Stimulated activated CD8-positive, alpha-beta memory T cell treated with anti-CD3 and anti-CD28 coated beads, Interleukin-12 subunit alpha, Interleukin-12 subunit beta, amount 100 ng/mL, for 1 hour (primary cell): Measurements from ENCODE around the gene DRAXIN.

Source experiments
- DNase-seq: peaks from one replicate; pipeline ENCODE4 v3.0.0-alpha.2; 2020; ENCODE audit warnings: low read depth

DRAXIN gene

GRCh38 chr1:11764115-11764514 is 72.6 kb downstream of the DRAXIN start:
- DNase-seq, result no peak

GRCh38 chr1:11764519-11764918 is 73.0 kb downstream of the DRAXIN start:
- DNase-seq, result no peak

DNA sequence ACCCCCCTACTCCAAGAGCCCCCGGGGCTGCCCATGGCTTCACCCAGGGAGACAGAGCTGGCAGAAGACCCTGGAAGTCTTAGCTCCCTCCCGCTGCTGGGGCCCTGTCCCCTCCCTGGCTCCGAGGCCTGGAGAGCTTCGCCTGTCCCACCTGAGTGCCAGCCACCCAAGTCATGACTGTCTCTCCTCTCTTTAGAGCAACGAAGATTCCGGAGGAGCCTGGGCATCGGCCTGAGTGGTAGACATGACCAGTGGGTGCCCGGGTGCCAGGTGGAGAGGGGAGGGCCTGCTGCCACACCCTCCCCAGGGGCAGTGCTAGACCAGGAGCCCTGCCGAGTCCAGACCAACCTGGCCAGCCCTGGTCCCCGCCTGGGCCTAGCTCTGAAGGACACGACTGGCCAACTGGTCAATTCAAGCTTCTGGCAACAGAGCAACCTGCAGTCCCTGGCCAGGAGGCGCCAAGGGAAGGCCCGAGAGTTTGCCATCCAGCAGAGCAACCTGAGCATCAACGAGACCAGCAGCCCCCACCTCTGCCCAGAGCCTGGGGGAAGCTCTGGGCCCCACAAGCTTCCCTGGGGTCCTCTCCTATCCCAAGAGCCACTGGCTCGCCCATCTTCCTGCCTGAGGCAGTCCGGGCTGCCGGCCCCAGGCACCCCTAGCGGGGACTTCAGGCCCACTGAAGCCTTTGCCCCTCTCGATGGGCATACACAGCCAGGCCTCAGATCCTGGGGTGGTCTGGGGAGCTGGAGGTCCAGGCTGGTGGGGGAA is 74.3 kb downstream of the DRAXIN start:
- DNase-seq, result no peak

DNA sequence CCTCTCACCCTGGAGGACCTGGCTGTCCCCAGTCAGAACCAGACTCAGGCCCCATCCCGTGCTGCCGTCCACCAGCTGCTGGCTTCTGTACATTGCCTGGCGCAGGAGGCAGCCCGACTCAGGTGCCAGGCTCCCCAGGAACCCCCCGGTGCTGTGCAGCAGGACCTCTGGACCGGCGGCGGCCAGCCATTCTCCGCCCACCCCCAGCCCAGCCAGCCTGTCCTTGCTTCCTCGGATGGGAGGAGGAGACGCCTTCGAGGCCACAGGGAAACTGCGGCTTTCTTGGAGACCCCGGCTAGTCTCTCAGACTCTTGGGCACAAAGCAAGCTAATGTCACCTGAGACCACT is 74.9 kb downstream of the DRAXIN start:
- no peak for DNase-seq

GRCh38 chr1:11767922-11768704 is 76.6 kb downstream of the DRAXIN start:
- DNase-seq, result no peak

DNA sequence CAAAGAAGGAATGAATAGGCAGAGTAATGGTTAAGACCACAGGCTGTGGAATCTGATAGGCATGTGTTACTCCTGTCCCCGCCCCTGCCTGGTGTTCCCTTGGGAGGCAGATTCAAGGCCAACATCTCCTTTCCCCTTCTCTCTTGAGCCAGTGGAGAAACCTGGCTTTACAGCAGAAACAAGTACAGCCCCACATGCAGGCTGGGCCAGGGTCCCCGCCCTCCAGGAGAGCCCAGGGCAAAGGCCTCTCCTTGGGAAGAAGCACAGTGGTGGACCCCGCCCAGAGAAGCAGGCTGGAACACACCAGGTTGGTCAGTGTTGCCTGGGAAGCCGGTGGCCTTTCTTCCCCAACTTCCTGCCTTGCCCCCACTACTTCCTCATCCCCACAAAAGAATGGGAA is 77.3 kb downstream of the DRAXIN start:
- DNase-seq, result no peak

DNA sequence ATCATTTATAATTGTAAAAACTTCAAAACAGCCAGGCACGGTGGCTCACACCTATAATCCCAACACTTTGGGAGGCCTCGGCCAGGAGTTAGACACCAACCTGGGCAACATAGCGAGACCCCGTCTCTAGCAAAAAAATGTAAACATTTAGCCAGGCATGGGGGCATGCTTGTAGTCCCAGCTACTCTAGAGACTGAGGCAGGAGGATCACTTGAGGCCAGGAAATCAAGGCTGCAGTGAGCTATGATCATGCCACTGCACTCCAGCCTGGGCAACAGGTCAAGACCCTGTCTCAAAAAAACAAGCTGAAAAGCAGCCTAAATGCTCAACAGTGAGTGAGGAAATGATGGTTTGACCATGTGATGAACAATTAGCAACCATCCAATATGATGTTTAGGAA is 77.8 kb downstream of the DRAXIN start:
- DNase-seq, result no peak

DNA sequence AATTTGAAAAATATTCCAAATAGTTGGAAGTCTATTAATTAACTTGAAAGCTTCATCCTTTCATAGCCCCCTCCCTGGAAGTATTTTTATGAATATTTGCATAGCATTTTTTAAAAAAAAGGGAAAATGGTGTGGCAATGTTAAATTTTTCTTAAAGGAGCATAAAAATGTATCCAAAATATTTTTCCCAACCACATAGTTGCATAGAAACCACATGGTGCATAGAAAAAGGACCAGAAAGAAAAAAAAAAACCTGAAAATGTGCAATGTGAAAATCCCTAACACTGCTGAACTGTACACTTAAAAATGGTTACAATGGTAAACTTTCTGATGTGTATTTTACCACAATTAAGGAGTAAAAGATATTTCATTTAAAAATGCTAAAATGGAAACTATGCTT is 78.5 kb downstream of the DRAXIN start:
- DNase-seq, result no peak

DNA sequence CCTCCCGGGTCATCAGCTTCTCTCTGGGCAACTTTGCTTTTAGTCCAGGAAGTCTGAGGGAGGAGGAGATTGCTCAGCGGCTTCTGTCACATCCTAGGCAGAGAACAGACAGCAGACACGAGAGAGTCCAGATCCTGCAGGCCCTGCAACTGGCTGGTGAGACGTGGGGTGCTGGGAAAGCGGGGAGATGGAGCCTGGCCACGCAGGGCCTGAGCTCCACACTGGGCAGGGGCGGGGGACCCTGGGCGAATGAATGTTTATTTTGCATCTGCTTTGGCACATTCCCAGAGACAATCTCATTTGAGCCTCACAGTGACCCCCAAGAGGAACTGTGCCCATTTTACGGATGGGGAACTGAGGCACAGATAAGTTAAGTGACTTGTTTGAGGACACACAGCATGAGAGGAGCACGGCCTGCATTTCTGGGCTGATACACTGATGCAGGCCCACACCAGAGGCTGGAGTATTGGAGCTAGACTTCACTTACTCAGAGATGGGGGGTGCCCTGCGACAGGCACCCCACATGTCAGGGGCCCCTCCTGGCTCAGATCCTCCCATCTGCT is 80.1 kb downstream of the DRAXIN start:
- no peak for DNase-seq

- no peak for DNase-seq
Measured at GRCh38 chr1:11772458-11772857, 80.9 kb downstream of the DRAXIN start.

GRCh38 chr1:11774753-11775152 is 83.2 kb downstream of the DRAXIN start:
- no peak for DNase-seq
